Endodermal cell (in vitro differentiated cells): ENCODE data around the gene CLDN22. TPM values are rescaled to one million over a fixed set of nuclear protein-coding genes. Genes with fewer than 3 reads are reported as not detected.

ENCODE experiments used
- DNase-seq: peaks from one replicate; pipeline ENCODE4 v3.0.0-alpha.2; 2017
- H3K27ac ChIP-seq: 2 replicates; pipeline ENCODE4 v1.5.1; 2013; ENCODE audit warnings: mild to moderate bottlenecking, low read depth, low read length, moderate library complexity
- H3K27me3 ChIP-seq: 2 replicates; pipeline ENCODE4 v1.6.1; 2013; ENCODE audit warnings: mild to moderate bottlenecking, low read length, moderate library complexity; ENCODE audit not compliant: insufficient read depth, control insufficient read depth, poor library complexity, severe bottlenecking
- H3K36me3 ChIP-seq: 2 replicates; pipeline ENCODE4 v1.7.0; 2013; ENCODE audit warnings: mild to moderate bottlenecking, low read length, moderate library complexity; ENCODE audit not compliant: control insufficient read depth, insufficient read depth
- H3K4me1 ChIP-seq: one replicate; pipeline ENCODE4 v1.7.0; 2013; ENCODE audit warnings: low read length; ENCODE audit not compliant: control insufficient read depth, insufficient read depth
- H3K4me3 ChIP-seq: 2 replicates; pipeline ENCODE4 v1.5.1; 2013; ENCODE audit warnings: mild to moderate bottlenecking, low read length, moderate library complexity
- H3K9ac ChIP-seq: 2 replicates; pipeline ENCODE4 v1.6.1; 2013; ENCODE audit warnings: mild to moderate bottlenecking, low read length, moderate library complexity; ENCODE audit not compliant: poor library complexity, severe bottlenecking; ENCODE audit errors: extremely low read depth
- H3K9me3 ChIP-seq: 2 replicates; pipeline ENCODE4 v1.6.1; 2013; ENCODE audit warnings: mild to moderate bottlenecking, low read length, moderate library complexity; ENCODE audit not compliant: control insufficient read depth
- H3K27ac Mint-ChIP-seq: 2 replicates; pipeline ENCODE4 v1.8.0; 2020; ENCODE audit warnings: mixed read lengths
- H3K27me3 Mint-ChIP-seq: 2 replicates; pipeline ENCODE4 v1.8.0; 2021; ENCODE audit warnings: mild to moderate bottlenecking, mixed read lengths; ENCODE audit not compliant: insufficient read depth
- H3K36me3 Mint-ChIP-seq: 2 replicates; pipeline ENCODE4 v1.8.0; 2020; ENCODE audit warnings: low read depth, mixed read lengths
- H3K4me1 Mint-ChIP-seq: 2 replicates; pipeline ENCODE4 v1.8.0; 2020; ENCODE audit warnings: mixed read lengths
- H3K4me3 Mint-ChIP-seq: 2 replicates; pipeline ENCODE4 v1.8.0; 2020; ENCODE audit warnings: mild to moderate bottlenecking, moderate library complexity, mixed read lengths
- H3K9me3 Mint-ChIP-seq: 2 replicates; pipeline ENCODE4 v1.8.0; 2020; ENCODE audit warnings: mild to moderate bottlenecking, mixed read lengths
- CTCF ChIP-seq: fragments of 200-600 bp; sonication (generic); conservative IDR thresholded peaks from 2 replicates; pipeline ENCODE4 v1.5.0; 2021; ENCODE audit warnings: antibody characterized with exemption, mild to moderate bottlenecking
- WGBS, 2 experiments: methylation state at CpG; one replicate each; pipeline versions ENCODE4 v1.1.5 to v1.1.7; 2013; ENCODE audit warnings: missing lambda C conversion rate in 2 of 2, mixed read lengths in 1 of 2; ENCODE audit not compliant: insufficient coverage in 1 of 2, insufficient read length in 1 of 2; 5-methylcytosine and 5-hydroxymethylcytosine counted together
- total RNA-seq, 2 donors: library from RNA; stranded (reverse); fragmentation: NEBNext Ultra II Directional in 1 of 2; extraction: Animal tissue kit (Norgen Biotek cat#: 25700) in 1 of 2; gene quantifications; 2 replicates in 1 of 2; 3 replicates in 1 of 2; pipeline ENCODE4 v1.2.1, GENCODE V29; 2021

Gene CLDN22
- total RNA-seq, 2 donors from 2014 or later: 0.15 TPM; not detected in 1

GRCh38 chr4:183344523-183345255 lies 24.6 kb upstream of the CLDN22 start:
- Mint-ChIP-seq H3K27me3 (peaks cover 2% of the 10 kb centered on the region), H3K4me3 (no peak overlapping the region), H3K4me1 (peaks cover 6% of the 10 kb centered on the region), H3K9me3 (no peaks in the 10 kb centered on the region), H3K27ac (no peak overlapping the region), H3K36me3 (no peaks in the 10 kb centered on the region)
- H3K4me1 ChIP-seq: peaks cover 4% of the 10 kb centered on the region
- no peaks in the 10 kb centered on the region for H3K27me3 ChIP-seq
- TF ChIP-seq CTCF: no peak
- H3K27ac ChIP-seq: no peak overlapping the region
- no peak overlapping the region for H3K4me3 ChIP-seq
- no peak for DNase-seq
- peak overlapping the region; percentile 21 for H3K9ac ChIP-seq
- WGBS, 2 experiments: 81 to 88% methylated on average over 14 to 15 of the region's 15 CpGs
- no peaks in the 10 kb centered on the region for H3K36me3 ChIP-seq
- no peaks in the 10 kb centered on the region for H3K9me3 ChIP-seq

- Histone ChIP-seq H3K27me3 (no peaks in the 10 kb centered on the region), H3K27ac (no peak overlapping the region), H3K9ac (no peak overlapping the region), H3K4me1 (peaks cover 4% of the 10 kb centered on the region), H3K9me3 (no peaks in the 10 kb centered on the region), H3K36me3 (no peaks in the 10 kb centered on the region), H3K4me3 (no peak overlapping the region)
- Mint-ChIP-seq H3K36me3 (no peaks in the 10 kb centered on the region), H3K4me3 (no peak overlapping the region), H3K4me1 (peaks cover 6% of the 10 kb centered on the region), H3K27me3 (peaks cover 2% of the 10 kb centered on the region), H3K9me3 (no peaks in the 10 kb centered on the region), H3K27ac (no peak overlapping the region)
- no peak for DNase-seq
- WGBS, 2 experiments: 90 to 98% methylated on average over 4 to 6 of the region's 7 CpGs
- no peak for TF ChIP-seq CTCF
Measured at GRCh38 chr4:183343730-183344129, 23.7 kb upstream of the CLDN22 start.

GRCh38 chr4:183342541-183343533 lies 22.8 kb upstream of the CLDN22 start:
- H3K36me3 ChIP-seq: no peaks in the 10 kb centered on the region
- no peaks in the 10 kb centered on the region for H3K27me3 ChIP-seq
- no peak overlapping the region for H3K27ac Mint-ChIP-seq
- H3K9me3 Mint-ChIP-seq: no peaks in the 10 kb centered on the region
- no peaks in the 10 kb centered on the region for H3K36me3 Mint-ChIP-seq
- TF ChIP-seq CTCF: no peak
- no peaks in the 10 kb centered on the region for H3K9me3 ChIP-seq
- peaks cover 6% of the 10 kb centered on the region for H3K4me1 Mint-ChIP-seq
- H3K4me3 Mint-ChIP-seq: no peak overlapping the region
- H3K27ac ChIP-seq: no peak overlapping the region
- no peak for DNase-seq
- H3K9ac ChIP-seq: no peak overlapping the region
- WGBS, 2 experiments: 95 to 97% methylated on average over 20 to 40 of the region's 40 CpGs
- peaks cover 2% of the 10 kb centered on the region for H3K27me3 Mint-ChIP-seq
- no peak overlapping the region for H3K4me3 ChIP-seq
- peaks cover 4% of the 10 kb centered on the region for H3K4me1 ChIP-seq
